ENCODE results near the gene ADNP.

ADNP gene

DNA sequence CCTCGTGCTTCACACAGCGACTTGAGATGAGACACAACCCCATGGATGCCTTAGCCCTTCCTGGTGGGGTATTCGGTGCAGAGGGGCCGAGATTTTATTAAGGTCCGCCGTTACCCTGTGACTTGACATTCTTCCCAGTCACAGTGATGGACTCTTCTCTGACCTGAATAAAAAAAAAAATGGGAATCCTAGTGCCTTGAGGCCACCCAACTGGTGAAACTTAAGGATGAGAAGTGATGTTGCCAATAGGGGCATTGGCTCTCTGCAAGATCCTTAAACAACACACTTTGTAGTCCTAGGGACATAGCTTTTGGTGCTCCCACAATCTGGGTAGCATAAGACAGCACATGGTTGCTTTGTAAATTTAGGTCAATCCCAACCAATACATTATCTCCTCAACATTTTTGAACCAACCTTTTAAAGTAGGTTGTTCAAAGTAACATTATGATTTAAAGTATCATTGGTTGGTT, 814 bp upstream of the ADNP start:
- DNase-seq: no peak

DNA sequence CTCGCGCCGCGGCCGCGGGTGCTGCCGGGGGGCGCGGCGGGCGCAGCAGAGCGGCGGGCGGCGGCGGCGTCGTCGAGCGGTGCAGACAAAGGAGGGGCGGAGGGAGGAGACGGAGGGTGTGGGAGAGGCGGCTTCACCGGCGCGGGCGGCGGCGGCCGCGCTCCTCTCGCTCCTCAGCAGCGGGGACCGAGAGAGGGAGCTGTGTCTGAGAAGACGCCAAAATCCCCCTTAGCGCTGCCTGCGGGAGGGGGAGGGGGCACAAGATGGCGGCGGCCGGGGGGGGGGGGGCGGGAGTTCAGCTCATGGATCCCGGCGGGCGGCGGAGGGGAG, 296 bp downstream of the ADNP start:
- DNase-seq: peak; percentile 48

DNA sequence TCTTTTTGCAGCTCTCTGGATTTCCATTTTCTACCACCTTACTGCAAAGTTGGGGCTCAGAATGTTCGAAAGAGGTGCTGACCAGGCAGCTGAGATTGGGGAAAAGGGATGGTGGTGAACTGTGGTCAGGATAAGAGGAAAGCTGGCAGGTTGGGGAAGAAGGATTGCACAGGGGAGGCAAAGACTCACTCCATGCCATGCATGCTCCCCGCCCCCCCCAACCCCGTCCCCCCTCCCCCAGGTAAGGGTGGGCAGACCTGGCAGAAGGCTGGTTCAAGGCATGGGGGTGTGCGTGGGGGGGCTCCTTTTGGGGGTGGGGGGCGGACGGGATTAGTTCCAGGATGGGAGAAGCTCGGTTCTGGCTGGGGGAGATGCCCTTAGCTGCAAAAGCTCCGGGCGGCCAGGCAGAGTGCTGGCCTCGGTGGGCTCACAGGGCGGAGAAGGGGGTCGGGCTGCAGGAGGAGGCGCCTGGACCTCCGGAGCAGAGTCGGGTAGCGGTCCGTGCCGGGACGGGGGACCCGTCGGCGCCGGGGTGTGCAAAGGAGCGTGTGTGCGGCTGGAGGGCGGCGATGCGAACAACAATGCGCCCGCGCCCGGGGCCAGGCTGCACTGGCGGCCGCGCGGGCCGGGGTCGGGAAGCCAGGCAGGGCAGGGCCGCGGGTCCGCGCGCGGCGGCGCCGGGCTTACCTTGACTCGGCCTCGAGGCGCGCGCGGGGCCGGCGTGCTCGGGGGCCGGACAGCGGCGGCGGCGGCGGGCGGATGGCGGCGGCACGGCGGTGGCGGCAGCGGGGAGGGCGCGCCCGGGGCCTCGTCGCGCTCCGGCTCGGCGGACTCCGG, 880 bp downstream of the ADNP start:
- no peak for DNase-seq

DNA sequence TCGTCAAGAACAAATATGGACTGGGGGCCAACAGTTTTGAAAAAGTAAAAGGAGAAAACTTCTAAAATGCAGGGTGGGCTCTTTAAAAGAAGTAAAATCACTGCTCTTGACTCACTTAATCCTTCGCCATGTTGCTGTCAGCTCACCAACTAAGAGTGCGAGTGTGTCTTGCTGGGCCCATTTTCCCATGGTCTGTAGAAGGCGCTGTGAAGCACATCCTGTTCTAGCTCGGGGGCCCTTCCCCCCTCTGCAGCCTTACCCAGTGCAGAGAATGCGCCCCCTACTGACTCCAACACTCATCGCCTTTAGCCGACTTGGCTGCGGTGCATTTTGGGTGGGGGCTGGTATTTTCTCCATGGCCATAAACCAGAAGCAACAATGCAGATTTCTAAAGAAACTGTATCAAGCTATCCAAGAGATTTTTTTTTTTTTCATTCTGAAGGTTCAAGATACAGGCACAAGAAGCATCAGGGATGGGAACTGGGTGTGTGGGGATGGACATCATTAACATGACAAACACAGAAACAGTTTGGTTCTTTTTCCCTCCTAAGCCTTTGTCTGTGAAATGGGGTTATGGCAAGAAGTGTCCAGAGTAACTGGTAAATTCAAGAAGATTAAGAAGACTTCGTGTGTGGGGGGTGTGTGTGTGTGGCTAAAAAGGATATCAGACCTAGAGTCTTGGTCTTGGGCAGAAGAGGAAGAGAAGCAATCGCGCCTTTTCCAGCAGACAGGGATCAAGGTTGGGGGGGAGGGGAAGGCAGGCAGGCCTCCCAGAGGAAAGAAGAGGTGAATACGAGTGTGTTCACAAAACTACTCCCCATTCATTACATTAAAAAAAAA, 1.7 kb downstream of the ADNP start:
- peak; percentile 88 for DNase-seq

DNA sequence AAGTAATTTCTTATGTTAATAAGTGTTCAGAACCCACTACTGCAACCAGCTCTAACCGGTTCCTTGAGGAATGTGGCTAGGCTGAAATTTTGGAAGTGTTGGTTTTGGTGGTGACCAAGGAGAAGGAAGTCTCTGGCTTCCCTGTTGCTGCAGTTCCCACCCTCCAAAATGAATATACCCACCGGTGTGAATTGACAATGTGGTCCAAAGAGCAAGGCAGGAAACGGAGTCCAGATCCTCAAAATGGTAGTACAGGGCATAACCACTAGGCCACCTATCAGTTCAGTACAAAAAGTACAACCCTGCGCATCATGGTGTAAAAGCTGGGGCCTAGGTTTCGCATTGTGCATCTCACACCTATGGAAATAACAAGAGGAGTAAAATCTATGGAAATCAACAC, 2.8 kb downstream of the ADNP start:
- no peak for DNase-seq

DNA sequence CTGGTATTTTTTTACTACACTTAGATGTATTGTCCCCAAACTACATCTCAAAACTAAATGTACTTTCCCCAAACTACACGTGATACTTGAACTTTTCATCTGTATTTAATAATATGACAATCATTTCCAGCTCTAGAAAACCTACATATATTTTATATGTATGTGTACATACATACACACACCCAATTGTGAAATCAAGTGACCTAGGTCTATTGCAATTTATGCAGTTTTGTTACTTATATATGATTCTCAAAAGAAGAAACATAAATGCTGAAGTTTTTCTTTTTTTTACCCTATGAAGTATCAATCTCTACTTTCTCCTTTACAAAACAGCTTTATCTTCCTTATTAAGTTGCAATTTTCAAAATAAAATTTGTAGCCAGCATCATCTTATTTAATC, 4.7 kb downstream of the ADNP start:
- no peak for DNase-seq

DNA sequence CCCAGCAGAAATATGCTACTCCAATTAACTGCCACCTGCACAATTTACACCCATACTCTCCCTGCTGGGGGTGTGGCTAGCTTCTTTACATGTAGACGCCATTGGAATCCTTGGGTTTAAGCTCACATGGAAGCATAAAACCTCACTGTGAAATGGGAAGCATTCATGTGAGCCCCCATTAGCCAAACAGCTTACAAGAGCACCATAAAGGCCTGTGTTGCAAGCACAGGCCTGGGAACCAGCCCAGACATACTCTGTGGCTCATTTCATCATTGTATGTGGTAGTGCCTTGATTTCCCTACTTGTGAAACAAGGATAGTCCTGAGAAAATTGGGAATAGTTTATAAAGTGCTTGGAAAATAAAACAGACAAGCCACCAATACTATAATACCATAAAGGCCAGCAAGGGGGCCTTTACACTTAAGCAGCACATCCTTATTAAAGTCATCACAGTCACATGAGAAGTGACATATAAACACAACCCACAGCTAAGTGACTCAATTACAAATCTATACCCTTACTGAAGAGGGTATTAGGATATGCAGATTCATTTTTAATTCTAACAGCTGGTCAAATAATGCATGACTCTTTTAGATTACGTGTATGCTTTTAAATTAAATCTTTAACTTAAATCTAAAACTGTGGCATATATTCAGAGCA, 6.8 kb downstream of the ADNP start:
- DNase-seq: no peak

DNA sequence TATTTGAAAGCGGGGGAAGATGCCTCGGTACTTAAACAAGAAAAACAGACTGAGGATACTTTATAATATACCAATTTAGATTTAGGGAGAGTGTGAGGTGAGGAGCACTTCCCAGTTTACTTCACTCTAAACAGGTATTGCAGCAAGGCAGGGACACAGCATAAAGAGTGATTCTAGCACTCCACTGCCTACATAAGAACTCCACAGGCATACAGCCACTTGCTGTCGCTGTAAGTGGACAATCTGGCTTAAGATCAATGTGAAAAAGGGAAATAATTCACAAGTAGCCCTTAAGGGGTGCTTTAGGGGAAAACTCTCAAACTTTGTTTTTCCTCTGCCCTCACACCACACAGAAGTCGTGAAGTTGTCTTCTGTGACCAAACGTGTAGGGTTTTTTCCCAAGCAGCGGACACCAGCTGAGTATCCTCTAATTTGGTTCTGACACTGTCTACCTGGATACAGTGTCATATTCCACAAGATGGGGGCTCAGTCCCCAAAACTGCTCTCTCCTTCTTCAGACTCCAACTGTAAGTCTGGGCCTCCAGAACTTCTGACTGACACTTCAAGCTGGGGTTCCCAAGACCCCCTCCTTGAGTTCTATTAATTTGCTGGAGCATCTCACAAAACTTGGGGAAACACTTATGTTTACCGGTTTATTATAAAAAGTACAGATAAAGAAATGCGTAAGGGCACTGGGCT, 9.3 kb downstream of the ADNP start:
- DNase-seq: no peak

DNA sequence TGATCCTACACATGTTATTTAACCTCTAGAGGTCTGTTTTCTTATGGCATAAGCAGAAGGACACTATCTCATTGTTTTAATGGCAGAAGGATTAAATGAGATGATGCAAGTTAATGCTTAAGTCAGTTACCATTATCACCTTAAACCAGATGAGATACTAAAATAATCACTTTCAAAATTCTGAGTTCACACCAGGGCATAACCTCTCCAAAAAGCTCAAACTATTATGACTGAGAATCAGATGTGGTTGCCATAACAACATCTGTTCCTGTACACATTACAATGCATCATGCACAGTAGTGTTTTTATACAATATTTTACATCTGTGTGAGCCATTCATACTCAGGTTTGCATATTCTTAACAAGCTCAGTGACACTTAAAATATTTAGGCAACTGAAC, 10.2 kb downstream of the ADNP start:
- no peak for DNase-seq

DNA sequence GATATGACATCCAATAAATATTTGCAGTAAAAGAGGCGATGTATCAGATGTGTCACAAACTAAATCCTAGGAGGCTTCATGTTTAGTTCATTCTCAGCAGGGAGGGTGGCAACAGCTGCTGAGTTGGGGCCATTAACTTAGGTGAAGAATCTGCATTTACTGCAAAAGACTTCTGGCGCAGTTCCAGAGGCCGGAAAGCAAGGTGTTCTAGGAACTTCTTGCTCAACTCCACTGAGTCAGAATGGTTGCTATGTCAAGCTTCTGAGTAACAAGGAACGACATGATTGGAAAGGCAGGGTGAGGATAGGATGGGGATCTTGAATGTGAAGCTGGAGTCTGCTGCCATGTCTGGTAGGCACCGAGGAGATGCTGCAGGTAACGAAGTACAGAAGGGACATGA, 11.7 kb downstream of the ADNP start:
- no peak for DNase-seq

DNA sequence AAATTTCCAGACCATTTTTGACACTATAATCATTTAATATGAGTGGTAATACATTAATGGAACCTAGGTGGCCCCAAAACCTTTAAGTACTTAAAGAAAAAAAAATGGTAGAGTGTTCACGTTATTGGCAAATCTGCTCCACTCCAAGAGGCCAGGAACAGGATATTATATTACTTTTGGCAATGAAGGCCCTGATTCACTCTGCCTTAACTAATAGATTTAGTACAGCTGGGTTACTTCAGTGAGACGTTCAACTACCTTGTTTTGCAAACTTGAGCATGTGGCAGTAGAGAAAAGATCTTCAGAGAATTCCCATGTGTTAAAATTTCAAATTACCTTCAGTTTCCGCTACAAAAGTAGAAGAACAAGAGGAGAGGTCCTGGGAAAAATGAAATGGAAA, 12.8 kb downstream of the ADNP start:
- no peak for DNase-seq

DNA sequence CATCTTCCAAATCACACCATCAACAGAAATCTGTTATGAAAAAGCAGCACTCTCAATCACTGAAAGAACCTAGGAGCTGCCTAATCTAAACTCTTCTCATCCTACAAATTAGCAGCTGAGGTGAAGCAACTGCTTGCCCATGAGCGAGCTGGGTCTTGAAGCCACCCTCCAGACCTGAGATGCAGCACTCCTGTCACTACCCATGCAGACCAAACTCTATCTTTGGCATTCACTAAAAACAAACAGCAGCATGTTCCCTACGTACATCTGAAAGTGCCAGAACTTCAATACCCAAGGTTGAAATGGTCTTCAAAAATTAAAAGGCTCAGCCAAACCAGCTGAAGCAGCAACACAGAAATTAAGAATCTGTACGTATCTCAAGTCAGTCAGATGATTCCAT, 14.3 kb downstream of the ADNP start:
- no peak for DNase-seq

DNA sequence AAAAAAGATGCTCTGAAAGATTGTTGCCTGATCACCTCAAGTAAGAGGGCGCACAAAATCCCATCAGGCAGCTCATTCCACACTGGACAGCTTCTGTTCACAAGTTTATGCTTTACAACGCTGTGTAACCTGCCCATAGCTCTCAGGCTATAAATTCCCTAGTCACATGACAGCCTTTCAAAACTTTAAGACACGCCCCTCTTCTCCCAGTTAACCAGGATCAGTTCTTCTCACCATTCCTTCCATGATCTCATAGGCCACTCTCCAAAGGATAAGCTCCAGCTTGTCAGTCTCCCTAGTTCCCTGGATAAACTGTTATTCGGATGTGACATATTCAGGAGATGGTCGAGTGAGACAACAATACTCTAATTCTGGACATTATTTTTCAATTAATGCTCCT, 15.0 kb downstream of the ADNP start:
- no peak for DNase-seq

DNA sequence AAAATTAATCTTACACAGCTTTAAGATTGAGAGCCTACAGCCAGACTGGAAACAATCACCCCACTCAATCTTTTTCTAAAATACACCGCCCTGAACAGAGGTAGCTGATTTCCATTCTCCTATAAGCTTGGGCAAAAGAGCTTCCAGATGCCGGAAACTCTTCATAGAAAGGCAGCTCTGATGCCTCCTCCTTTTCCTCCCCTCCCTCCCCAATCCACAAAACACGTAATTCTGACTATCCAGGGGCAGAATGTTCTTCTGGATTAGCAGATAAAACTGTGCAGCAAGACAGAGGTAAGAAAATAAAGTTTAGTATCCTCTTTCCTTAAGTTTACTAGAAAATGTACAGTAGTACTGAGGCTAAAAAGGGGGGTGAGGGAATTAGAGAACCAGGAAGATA, 15.8 kb downstream of the ADNP start:
- DNase-seq: no peak

DNA sequence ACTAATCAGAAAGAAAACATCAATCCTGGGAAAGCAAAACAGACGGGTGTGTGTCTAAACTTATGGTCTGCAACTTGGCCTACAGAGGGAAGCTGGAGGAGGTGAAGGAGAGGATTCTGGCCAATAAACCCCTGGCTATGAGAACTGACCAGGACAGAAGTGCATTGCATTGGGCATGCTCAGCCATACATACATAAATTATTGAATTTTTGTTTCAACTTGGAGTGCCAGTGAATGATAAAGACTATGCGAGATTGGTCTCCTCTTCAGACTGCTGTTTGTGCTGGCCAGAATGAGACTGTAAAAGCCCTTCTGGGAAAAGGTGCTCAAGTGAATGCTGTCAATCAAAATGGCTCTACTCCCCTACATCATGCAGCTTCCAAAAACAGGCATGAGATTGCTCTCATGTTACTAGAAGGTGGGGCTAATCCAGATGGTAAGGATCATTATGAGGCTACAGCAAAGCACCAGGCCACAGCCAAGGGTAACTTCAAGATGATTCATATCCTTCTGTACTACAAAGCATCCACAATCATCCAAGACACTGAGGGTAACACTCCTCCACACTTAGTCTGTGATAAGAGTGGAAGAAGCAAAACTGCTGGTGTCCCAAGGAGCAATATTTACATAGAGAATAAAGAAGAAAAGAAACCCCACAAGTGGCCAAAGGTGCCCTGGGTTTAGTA, 17.4 kb downstream of the ADNP start:
- no peak for DNase-seq

DNA sequence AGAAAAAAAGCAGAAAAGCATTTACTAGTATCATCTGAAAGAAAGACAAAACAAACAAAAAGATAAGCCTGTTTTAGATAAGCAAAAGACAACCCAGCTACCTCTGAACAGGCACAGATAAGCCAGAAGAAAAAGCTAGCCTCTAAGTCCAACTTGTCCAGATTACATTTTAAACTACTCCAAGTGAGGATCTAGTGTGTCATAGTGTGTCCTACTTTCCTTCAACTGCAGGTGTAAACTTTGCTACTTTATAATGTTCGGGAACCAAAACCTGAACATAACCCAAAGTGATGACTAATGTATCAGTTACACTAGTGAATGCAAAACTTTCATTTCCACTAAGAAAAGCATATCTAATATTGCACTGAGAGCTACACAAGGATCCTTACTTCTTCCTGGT, 19.5 kb downstream of the ADNP start:
- no peak for DNase-seq

DNA sequence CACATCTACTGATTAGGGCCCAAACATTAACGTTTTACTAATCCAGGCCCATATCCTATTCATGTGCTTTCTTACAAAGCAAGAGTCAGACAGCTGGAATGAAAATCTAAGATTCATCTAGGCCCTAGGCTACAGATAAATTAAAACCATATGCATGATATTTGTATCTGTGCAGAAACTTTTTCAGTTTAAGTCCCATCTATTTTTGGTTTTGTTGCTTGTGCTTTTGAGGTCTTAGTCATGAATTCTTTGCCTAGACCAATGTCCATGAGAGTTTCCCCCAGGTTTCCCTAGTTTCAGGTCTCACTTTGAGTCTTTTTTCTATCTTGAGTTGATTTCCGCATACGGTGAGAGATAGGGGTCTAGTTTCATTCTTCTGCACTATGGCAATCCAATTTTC, 20.2 kb downstream of the ADNP start:
- DNase-seq: no peak

DNA sequence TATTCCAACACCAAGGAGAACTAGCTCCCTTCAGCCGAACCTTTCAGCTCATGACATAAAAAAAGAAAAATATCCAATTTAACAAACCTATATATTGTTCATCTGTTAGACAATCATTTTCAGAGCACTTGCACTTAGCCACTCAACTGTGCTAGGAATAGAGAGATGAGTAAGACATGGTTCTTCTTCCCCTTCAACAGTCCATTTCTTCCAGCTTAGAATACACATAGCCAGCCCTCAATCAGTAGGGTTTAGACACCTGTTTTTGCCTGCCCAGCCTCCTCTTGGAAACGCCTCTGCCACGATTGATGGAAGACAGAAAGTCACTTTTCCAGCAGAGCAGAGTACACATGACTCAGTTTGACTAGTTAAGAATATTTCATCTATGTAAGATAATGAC, 21.8 kb downstream of the ADNP start:
- DNase-seq: no peak

DNA sequence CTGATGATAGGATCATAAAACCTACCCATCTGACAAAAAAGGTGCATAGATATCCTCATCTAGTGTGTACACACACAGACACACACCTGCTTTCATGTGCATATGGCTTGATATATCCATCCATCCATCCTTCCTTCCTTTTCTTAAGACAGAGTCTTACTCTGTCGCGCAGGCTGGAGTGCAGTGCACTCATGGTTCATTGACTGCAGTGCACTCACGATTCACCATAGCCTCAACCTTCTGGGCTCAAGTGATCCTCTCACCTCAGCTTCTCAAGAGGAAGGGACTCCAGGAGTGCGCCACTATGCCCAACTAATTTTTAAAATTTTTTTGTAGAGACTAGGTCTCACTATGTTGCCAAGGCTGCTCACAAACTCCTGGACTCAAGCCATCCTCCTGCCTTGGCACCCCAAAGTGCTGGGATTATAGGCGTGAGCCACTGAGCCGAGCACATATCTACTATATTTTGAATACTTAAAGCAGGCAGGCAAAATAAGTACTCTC, 27.1 kb downstream of the ADNP start:
- DNase-seq: no peak

DNA sequence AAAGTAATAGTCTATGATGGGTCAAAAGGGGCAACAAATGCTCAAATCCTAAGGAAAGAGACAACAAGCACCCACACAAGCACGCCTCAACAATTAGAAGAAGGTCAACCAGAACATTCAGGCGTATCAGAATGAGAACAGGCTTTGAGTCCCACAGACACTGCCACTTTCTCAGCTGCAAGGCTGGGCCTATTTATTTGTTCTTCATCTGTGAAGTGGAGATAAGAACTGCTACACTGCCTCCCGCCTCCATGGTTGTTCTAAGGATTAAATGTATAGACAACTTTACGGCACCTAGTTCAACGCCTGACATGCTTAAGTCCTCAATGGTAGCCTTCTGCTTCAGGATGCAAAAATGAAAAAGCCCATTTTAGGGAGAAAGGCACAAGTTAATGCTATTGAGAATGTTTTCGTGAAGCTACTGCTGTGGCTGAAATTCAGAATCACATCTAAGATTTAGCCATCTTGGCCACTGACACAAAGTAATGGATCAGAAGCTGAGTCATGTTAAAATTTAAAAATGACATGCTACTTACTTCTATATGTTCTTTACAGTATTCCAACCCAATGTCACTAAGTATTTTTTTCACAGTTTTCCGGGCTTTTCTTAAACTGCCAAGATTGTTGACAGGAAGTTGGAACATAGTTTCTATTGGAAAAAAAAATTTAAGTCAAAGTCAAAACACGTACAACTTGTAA, 27.7 kb downstream of the ADNP start:
- DNase-seq: no peak

DNA sequence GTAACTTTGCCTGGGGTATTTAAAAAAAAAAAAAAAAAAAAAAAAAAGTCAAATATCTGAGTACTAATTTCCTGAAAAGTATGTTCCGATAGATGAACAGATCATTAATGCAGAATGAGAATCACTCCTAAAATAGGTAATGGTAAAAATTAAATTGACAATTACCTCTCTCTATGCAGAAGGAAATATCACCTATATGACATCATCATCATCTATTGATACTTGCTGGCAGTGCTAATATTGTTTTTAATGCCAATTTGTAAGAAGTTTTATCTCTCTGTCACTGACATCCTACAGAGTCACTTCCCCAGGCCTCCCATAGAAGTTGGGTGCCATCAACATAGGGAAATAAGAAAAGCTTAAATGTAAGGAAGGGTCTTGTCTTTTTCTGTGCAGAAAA, 29.9 kb downstream of the ADNP start:
- DNase-seq: no peak

DNA sequence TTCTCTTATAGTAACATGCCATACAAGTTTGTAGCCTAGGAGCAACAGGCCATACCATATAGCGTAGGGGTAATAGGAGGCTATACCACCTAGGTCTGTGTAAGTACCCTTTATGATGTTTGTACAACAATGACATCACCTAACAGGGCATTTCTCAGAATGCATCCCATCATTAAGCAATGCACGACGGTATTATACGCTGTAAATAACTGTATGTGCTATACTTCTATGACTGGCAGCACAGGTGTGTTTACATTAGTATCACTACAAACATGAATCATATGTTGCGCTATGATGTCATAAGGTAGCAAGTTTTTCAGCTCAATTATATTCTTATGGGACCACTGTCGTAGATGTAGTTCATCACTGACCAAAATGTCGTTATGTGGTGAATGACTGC, 31.0 kb downstream of the ADNP start:
- DNase-seq: no peak

All from DMS153 (cell line).